Measurements from ENCODE around the gene MVB12B.

MVB12B gene

GRCh38 chr9:126480813-126481212, 154.2 kb downstream of the MVB12B start:
- no peak for DNase-seq
- Histone ChIP-seq H3K9me3 (ENCODE audit: severe bottlenecking) (no peaks in the 10 kb centered on the region), H3K4me3 (ENCODE audit: low read depth, low read length) (no peak overlapping the region), H3K36me3 (peaks cover 27% of the 10 kb centered on the region), H3K27me3 (ENCODE audit: insufficient read depth, low read depth, severe bottlenecking) (no peaks in the 10 kb centered on the region), H3K27ac (no peak overlapping the region)
- TF ChIP-seq CTCF (IDR thresholded peaks at IDR 0.05; ENCODE audit: low read depth, low read length) = no peak

- DNase-seq = no peak
- Histone ChIP-seq H3K27ac (peak overlapping the region; percentile 74), H3K27me3 (ENCODE audit: insufficient read depth, low read depth, severe bottlenecking) (no peaks in the 10 kb centered on the region), H3K4me3 (ENCODE audit: low read depth, low read length) (no peak overlapping the region), H3K9me3 (ENCODE audit: severe bottlenecking) (no peaks in the 10 kb centered on the region), H3K36me3 (peaks cover 26% of the 10 kb centered on the region)
- TF ChIP-seq CTCF (IDR thresholded peaks at IDR 0.05; ENCODE audit: low read depth, low read length) = no peak
Measured at GRCh38 chr9:126481862-126482261, 155.2 kb downstream of the MVB12B start.

- H3K27ac ChIP-seq = peak overlapping the region; percentile 74
- peak; percentile 90 for DNase-seq
- peak; percentile 22; the same call in 1 of the 2 replicates for TF ChIP-seq CTCF (IDR thresholded peaks at IDR 0.05; ENCODE audit: low read depth, low read length)
- H3K27me3 ChIP-seq (ENCODE audit: insufficient read depth, low read depth, severe bottlenecking) = no peaks in the 10 kb centered on the region
- H3K9me3 ChIP-seq (ENCODE audit: severe bottlenecking) = no peaks in the 10 kb centered on the region
- no peak overlapping the region for H3K4me3 ChIP-seq (ENCODE audit: low read depth, low read length)
- peaks cover 27% of the 10 kb centered on the region for H3K36me3 ChIP-seq
Measured at GRCh38 chr9:126482361-126483044, 155.9 kb downstream of the MVB12B start.

DNA sequence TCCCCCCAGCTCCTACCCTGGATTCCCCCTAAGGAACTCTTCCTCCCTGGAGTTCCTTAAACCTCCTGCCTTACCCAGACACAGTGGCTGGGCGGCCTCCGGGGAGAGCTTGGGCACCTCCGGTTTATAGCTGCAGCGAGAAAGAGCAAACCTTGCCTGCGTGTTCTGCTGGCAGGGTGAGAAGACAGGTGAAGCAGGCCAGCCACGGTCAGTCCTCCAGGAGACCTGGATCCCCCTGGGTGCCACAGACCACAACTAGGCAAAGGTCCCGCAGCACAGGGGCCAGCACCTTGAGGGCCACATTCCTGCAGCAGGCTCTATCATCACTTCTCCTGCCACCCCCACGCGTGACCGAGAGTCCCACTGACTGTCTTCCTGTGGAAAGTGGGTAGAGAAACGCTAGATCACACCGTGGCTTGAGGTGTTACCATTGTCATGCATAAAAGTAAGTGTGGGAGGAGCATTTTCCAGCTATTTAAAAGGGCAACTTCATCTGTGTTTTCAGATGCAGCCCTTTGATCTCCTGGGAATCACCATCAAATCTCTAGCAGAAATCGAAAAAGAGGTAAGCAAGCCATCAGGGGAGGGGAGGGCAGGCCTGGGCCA, 156.9 kb downstream of the MVB12B start:
- H3K4me3 ChIP-seq (ENCODE audit: low read depth, low read length) = no peak overlapping the region
- no peak for TF ChIP-seq CTCF (IDR thresholded peaks at IDR 0.05; ENCODE audit: low read depth, low read length)
- H3K27ac ChIP-seq = 0 out of 2 replicates have a peak overlapping the region, but pooled peaks have one; percentile 74
- peaks cover 27% of the 10 kb centered on the region for H3K36me3 ChIP-seq
- H3K9me3 ChIP-seq (ENCODE audit: severe bottlenecking) = no peaks in the 10 kb centered on the region
- no peaks in the 10 kb centered on the region for H3K27me3 ChIP-seq (ENCODE audit: insufficient read depth, low read depth, severe bottlenecking)
- DNase-seq = no peak

GRCh38 chr9:126485662-126486061, 159.0 kb downstream of the MVB12B start:
- no peak overlapping the region for H3K27ac ChIP-seq
- no peaks in the 10 kb centered on the region for H3K27me3 ChIP-seq (ENCODE audit: insufficient read depth, low read depth, severe bottlenecking)
- H3K36me3 ChIP-seq = peaks cover 18% of the 10 kb centered on the region
- H3K9me3 ChIP-seq (ENCODE audit: severe bottlenecking) = no peaks in the 10 kb centered on the region
- no peak for DNase-seq
- H3K4me3 ChIP-seq (ENCODE audit: low read depth, low read length) = no peak overlapping the region
- TF ChIP-seq CTCF (IDR thresholded peaks at IDR 0.05; ENCODE audit: low read depth, low read length) = no peak
